Stimulated activated CD4-positive, alpha-beta T cell treated with anti-CD3 and anti-CD28 coated beads, TNF-alpha, amount 100 ng/mL, for 24 hours (primary cell): ENCODE measurements around the gene CLN6.
"Not testable (repeated sequence)": the region's sequence is repeated elsewhere in the genome, so short reads cannot be mapped to it uniquely, and the experiment has no call there.

Source experiments
- DNase-seq, 3 experiments: peaks; one replicate each; pipeline ENCODE4 v3.0.0-alpha.2; 2020; ENCODE audit warnings: low read depth in 3 of 3

The CLN6 gene

DNA sequence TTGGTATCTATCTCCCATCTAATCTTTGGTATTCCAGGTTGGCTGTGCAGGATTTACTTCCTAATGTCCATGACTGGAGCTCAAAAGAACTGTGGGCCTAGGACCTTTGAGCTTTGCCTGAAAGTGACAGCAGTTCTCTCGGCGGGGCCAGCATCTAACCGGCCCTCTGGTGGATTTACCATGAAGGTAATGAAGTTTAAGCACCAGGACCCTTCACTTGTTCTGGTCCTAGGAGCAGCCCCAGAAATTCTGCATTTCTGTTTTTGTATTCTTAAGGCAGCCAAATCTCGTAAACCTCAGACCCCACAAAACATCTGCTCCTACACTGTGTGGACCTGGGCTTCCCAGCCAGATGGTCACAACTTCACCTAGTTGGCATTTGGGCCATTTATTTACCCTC, 37.4 kb downstream of the CLN6 start:
- no peak for DNase-seq

- DNase-seq = no peak
Measured at GRCh38 chr15:68191555-68191954, 38.0 kb downstream of the CLN6 start.

- no peak for DNase-seq
Measured at GRCh38 chr15:68190048-68190447, 39.5 kb downstream of the CLN6 start.

DNA sequence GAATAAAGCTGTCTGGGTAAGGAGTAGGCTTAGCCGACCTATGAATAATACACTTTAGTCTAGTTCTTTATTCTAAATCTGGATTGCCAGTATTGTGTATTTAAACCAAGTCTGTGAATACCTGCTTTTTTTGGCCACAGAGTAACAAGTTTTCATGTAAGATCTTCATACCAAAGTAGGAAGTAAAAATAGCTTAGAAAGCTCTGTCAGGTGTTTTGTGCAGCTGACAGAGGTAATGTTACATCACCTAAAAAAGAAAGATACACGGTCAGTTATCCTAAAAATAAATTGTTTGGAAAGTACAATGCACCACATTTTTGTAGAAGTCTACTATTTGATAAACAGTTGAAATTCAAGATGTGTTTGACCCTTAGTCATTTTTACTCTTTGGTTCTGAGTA, 40.9 kb downstream of the CLN6 start:
- no peak for DNase-seq

DNA sequence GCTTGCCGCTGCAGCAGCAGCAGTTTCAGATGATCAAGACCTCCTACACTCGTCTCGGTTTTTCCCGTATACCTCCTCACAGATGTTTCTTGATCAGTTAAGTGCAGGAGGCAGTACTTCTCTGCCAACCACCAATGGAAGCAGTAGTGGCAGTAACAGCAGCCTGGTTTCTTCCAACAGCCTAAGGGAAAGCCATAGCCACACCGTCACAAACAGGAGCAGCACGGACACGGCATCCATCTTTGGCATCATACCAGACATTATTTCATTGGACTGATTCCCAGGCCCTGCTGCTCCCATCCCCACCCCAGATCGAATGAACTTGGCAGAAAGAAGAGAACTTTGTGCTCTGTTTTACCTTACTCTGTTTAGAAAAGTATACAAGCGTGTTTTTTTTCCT, 42.0 kb downstream of the CLN6 start:
- no peak for DNase-seq

DNA sequence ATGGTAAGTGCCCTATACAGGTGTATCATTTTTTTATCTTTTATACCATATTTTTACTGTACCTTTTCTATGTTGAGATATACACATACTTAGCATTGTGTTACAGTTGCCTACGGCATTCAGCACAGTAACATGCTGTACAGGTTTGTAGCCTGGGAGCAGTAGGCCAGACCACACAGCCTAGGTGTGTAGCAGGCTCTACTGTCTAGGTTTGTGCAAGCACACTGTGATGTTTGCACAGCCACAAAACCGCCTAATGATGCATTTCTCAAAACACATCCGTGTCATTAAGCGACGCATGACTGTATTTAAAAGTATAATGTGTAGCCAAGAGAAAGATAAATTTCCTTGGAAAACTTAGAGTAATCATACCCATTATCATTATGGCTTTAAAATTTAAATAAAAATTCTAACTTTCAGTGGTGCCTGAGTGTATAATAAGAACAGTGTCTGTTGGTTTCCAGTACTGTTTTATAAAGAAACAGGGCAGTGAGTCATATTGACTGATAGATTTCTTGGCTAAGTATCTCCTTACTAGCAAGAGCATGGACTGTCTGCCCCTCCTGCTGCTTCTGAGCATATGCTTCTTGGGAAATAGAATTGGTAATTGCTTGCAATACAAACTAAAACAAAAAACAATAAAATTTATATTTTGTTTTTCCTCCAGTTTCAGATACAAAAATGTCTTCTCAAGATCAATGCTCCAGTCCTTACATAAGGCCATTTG, 42.7 kb downstream of the CLN6 start:
- no peak for DNase-seq

DNA sequence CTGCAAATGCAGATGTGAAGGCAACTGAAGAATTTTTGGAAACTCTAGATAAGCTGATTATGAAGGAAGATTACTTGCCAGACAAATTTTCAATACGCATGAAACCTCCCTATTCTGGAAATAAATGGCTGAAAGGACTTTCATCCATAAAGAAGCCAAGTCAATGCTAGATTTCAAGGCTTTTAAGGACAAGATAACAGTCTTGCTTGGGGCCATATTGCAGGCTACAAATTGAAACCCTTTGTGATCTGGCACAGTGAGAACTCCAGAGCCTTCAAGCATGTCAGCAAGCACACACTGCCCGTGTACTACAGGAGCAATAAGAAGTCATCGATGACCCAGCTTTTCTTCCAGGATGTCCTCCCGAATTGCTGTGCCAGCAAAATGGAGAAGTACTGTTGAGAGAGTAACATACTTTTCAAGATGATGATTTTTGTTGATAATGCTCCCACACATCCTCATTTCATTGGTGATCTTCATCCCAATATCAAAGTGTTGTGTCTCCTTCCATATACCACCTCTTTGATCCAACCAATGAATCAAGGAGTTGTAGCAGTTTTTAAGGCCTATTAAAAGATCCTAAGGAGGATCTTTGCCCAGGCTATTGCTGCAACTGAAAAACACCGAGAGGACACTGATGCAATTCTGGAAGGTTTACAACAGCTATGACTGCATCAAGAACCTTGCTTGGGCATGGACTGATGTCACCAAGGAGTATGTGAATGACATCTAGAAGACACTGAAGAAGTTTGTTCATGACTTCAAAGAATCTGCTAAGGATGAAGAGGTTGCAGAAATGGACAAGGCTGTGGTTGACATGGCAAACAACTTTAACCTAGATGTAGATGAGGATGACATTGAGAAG, 44.7 kb downstream of the CLN6 start:
- no peak for DNase-seq

DNA sequence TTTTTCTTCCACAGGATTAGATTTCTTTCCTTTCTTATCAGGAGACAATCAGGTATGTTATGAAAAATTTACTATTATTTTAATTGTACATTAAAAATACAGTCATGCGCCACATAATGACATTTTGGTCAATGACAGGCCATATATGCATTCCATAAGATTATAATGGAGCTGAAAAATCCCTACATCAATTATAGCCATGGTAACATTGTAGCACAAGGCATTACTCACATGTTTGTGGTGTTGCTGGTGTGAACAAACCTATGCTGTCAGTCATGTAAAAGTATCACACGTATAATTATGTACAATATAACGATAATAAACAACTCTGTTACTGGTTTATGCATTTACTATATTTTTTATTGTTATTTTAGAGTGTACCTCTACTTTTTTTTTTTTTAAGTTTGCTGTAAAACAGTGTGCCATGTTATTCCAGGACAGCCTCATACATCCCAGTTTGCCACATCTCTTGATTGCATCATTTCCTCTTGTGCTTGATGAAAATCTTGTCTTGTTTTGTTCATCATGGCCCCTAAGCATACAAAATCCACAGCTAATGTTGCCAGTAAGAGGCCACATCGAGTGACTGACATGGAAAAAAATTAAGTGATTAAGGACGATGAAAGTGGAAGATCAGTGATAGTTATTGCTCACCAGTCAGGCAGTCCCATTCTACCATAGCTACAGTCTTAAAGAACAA, 45.8 kb downstream of the CLN6 start:
- DNase-seq = no peak

DNA sequence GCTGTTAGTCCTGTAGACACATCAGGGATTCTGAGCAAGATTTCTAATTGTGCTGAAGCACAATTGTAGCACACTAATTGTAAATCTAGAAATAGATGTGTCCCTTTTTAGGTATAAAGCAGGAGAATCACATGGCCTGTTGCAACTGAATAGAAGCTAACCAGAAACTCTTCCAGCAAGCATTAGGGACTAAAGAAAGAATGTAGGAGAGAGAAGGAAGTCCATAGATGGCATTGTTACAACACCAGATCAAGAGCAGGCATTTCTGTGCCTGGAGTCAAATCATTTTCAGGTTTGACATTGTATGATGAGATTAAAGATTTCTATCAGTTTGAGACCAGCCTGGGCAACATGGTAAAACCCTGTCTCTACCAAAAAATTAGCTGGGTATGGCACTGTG, 51.8 kb downstream of the CLN6 start:
- no peak for DNase-seq

- DNase-seq = no peak
Measured at GRCh38 chr15:68176601-68177000, 52.9 kb downstream of the CLN6 start.

- DNase-seq = no peak
Measured at GRCh38 chr15:68175526-68175925, 54.0 kb downstream of the CLN6 start.

GRCh38 chr15:68173119-68173518, 56.4 kb downstream of the CLN6 start:
- DNase-seq = no peak

- not testable (repeated sequence) for DNase-seq
Measured at GRCh38 chr15:68172037-68172436, 57.5 kb downstream of the CLN6 start.

DNA sequence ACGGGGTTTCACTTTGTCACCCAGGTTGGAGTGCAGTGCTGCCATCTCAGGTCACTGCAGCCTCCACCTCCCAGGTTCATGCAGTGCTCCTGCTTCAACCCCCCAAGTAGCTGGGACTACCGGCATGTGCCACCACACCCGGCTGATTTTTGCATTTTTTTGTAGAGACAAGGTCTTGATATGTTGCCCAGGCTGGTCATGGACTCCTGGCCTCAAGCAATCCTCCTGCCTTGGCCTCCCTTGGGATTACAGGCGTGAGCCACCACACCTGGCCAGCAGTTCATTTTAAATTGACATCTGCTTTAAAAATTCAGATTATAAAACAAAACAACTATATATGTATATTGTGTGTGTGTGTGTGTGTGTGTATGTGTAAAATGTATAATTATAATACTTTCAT, 62.7 kb downstream of the CLN6 start:
- no peak for DNase-seq

DNA sequence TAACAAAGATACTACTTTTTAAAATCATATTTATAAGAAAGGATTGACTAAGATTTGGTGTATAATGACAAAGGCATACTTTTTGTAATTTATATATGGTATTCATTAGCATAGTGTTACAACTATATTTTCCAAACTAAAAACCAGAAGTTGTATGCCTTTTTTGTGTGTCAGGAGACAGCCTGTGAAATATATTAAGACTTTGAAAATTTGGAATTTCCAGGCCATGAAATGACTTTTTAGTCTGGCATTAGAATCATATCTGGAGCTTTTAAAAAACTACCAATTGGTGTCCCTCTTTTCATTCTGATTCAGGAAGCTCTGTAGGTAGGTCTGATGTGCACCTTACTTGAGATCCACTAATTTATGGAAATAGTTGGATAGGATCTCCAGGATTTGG, 66.3 kb downstream of the CLN6 start:
- no peak for DNase-seq

DNA sequence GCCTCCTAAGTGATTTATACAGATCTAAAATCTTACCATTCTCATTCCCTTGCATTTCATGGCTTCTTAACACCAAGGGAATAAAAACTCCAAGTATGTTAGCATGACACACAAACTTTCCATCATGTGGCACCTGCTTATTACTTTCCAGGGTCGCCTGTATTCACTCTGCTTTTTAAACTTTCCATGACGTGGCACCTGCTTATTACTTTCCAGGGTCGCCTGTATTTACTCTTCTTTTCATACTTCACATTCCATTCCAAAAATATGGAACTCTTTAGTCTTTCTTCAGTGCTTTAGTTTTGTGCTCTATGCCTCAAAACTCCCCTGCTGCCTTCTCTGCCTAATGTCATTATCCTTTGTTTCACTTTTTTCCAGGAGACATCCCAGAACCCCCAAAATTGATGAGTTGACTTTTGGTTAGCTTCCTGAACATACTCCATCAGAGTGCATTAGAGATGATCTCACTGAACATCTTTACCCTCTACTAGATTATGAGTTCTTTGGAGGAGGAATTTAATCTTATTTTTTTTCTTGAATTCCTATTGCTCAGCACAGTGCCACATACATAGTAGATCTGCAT, 71.4 kb downstream of the CLN6 start:
- DNase-seq = no peak

- DNase-seq = no peak
Measured at GRCh38 chr15:68157074-68157473, 72.5 kb downstream of the CLN6 start.
